Muscle layer of colon (tissue), 2 donors: ENCODE data around the gene DDX51.

Experiments used
- H3K27ac ChIP-seq: one replicate; pipeline ENCODE4 v1.7.0; 2013; ENCODE audit warnings: low read depth, mild to moderate bottlenecking, low read length, moderate library complexity
- H3K27me3 ChIP-seq, 2 donors: one replicate each; pipeline ENCODE4 v1.7.0; 2013; ENCODE audit warnings: low read length in 2 of 2, mild to moderate bottlenecking in 2 of 2; ENCODE audit not compliant: insufficient read depth in 2 of 2, control insufficient read depth in 1 of 2
- H3K36me3 ChIP-seq: one replicate; pipeline ENCODE4 v1.7.0; 2013; ENCODE audit warnings: mild to moderate bottlenecking, low read length; ENCODE audit not compliant: insufficient read depth
- H3K4me1 ChIP-seq: one replicate; pipeline ENCODE4 v1.7.0; 2013; ENCODE audit warnings: mild to moderate bottlenecking, low read length; ENCODE audit not compliant: insufficient read depth
- H3K4me3 ChIP-seq, 2 donors: one replicate each; pipeline ENCODE4 v1.7.0; 2013; ENCODE audit warnings: low read length in 2 of 2, low read depth in 1 of 2, mild to moderate bottlenecking in 1 of 2, moderate library complexity in 1 of 2
- H3K9ac ChIP-seq: one replicate; pipeline ENCODE4 v1.7.0; 2013; ENCODE audit warnings: low read length
- H3K9me3 ChIP-seq: one replicate; pipeline ENCODE4 v1.7.0; 2013; ENCODE audit warnings: mild to moderate bottlenecking, low read length
- donor health status: abdominal sarcoma.
- donor health status: Adenocarcinoma of cecum.

The DDX51 gene

DNA sequence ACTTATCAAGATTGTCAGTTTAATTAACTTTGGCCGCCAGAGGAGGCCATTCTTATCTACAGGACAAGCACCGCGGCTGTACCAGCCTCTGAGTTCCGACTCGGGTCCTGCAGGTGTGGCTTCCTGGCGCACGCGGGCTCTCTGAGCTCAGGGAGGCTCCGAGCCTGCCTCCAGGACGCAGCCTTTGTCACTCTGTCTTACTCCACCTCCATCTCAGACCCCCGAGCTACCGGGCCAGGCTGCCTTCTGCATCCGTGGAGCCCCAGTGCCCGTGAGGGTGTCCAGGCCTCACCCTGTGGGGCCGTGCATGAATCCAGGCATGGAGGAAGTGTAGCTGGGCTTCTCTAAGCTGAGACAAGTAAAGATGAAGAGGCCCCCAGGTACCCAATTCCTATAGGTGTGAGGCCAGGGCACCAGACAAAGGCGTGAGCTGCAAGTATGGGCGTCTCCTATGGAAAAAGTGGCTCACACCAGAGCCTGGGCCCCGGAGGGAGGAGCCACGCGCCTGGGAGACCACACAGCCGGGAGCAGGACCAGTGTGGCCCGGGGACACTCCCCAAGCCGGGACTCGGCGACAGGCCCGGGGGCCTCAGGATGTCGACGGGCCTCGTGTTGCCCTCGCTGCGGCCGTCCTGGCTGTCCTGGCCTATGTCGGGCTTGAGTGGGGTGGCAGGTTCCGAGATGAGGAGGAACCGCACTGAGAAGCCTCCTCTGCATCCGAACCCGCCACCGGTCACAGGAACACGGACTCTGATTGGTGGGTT is 42.9 kb upstream of the DDX51 start:
- Histone ChIP-seq H3K27ac (no peak overlapping the region), H3K36me3 (no peaks in the 10 kb centered on the region), H3K9ac (no peak overlapping the region), H3K4me1 (peaks cover 9% of the 10 kb centered on the region), H3K27me3 (no peaks in the 10 kb centered on the region), H3K4me3 (no peak overlapping the region), H3K9me3 (no peaks in the 10 kb centered on the region)

GRCh38 chr12:132186208-132186856 is 42.2 kb upstream of the DDX51 start:
- no peaks in the 10 kb centered on the region for H3K9me3 ChIP-seq
- H3K4me3 ChIP-seq = no peak overlapping the region
- H3K27ac ChIP-seq = no peak overlapping the region
- H3K4me1 ChIP-seq = peaks cover 9% of the 10 kb centered on the region
- H3K9ac ChIP-seq = no peak overlapping the region
- no peaks in the 10 kb centered on the region for H3K27me3 ChIP-seq
- H3K36me3 ChIP-seq = no peaks in the 10 kb centered on the region

GRCh38 chr12:132185705-132186104 is 41.6 kb upstream of the DDX51 start:
- no peaks in the 10 kb centered on the region for H3K27me3 ChIP-seq

DNA sequence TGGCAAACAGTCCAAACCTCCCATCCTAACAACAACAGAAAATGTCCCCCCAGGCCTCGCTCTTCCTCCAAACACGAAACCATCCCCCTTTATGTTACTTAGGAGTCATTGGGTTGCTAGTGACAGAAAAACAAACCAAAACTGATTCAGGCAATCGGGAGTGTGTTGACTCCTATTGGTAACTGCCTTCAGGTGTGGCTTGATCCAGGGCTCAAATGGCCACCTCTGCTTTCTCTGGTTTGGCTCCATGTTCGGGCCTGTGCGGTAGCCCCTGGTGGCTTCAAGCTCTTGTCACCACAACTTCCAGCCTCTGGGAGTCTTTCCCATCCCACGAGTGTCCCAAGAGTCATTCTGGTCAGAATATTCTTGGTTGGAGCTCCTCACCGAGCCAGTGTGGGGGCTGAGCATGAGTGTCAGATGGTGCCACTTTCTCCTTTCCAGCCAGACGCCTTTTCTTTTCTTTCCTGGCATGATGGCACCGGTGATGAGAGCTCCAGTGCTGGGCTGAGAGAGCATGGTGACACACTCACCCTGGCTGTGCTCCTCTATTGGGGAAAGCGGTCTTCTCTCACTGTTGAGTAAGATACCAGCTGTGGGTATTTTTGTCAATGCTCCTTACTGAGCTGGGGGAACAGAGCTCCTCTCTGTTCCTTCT is 38.7 kb upstream of the DDX51 start:
- no peaks in the 10 kb centered on the region for H3K4me1 ChIP-seq
- no peak overlapping the region for H3K27ac ChIP-seq
- peaks cover 0 to 16% of the 10 kb centered on the region in 2 donors for H3K27me3 ChIP-seq
- no peak overlapping the region for H3K9ac ChIP-seq
- H3K9me3 ChIP-seq = no peaks in the 10 kb centered on the region
- no peak overlapping the region for H3K4me3 ChIP-seq
- no peaks in the 10 kb centered on the region for H3K36me3 ChIP-seq

More at GRCh38 chr12:132185705-132186104, 41.6 kb upstream of the DDX51 start:
- H3K9ac ChIP-seq = no peak overlapping the region
- H3K27ac ChIP-seq = no peak overlapping the region
- peaks cover 6% of the 10 kb centered on the region for H3K4me1 ChIP-seq
- H3K36me3 ChIP-seq = no peaks in the 10 kb centered on the region
- H3K9me3 ChIP-seq = no peaks in the 10 kb centered on the region
- H3K4me3 ChIP-seq = no peak overlapping the region

DNA sequence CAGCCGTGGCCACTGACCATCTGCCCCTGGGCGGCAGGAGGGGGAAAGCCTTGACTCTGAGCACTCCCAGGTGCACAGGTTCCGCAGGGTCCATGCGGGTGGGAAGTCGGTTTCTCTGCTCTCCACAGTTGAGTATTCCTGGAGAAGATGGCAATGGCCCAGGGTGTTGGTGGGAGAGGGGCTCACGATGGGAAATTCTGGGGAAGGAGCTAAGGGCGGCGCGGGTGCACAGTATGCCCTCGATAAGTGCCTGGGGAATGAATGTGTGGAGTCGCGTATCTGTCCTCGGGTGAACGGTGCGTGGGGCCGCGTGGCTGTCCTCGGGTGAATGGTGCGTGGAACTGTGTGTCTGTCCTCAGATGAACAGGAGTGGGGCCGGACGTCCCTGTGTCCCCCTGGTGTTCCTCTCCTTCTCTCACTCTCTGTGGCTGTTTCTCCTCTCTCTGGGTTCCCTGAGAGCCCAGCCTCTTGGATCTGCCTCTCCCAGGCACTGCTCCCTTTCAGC is 38.1 kb upstream of the DDX51 start:
- H3K27me3 ChIP-seq = peaks cover under 1 to 18% of the 10 kb centered on the region in 2 donors
- no peaks in the 10 kb centered on the region for H3K9me3 ChIP-seq
- no peak overlapping the region for H3K27ac ChIP-seq
- H3K36me3 ChIP-seq = no peaks in the 10 kb centered on the region
- no peak overlapping the region for H3K4me3 ChIP-seq
- no peak overlapping the region for H3K9ac ChIP-seq
- no peaks in the 10 kb centered on the region for H3K4me1 ChIP-seq

DNA sequence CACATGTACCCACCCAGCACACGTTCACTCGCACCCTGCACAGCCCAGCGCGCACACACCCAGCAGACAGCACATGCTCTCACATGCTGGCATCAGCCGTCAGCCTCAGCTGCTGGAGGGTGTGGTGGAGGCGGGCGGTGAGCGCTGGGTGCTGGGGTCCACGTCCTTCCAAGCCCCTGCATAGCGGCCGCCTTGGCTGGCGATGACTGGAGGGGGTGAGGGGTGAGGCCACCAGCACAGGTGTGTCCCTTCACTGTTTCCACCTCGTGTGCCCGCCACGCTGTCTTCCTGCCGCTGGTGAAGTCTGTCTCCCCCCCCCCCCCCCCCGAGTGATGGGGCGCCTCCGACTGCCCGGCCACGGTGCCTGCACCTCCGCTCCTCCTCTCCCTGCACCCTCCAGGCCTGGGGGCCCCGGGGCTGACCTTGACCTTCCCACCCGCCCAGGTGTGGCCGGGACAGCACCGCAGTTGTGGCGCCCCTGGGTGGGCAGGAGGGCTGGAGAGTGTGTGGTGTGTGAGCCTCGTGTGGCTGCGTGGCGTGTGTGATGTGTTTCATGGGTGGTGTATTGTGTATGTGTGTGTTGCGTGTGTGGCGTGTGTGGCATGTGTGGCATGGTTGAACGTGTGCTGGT is 37.6 kb upstream of the DDX51 start:
- H3K27me3 ChIP-seq = peaks cover 6 to 23% of the 10 kb centered on the region in 2 donors
- H3K4me1 ChIP-seq = no peaks in the 10 kb centered on the region
- H3K9ac ChIP-seq = no peak overlapping the region
- H3K9me3 ChIP-seq = no peaks in the 10 kb centered on the region
- no peak overlapping the region for H3K4me3 ChIP-seq
- H3K36me3 ChIP-seq = no peaks in the 10 kb centered on the region
- no peak overlapping the region for H3K27ac ChIP-seq

DNA sequence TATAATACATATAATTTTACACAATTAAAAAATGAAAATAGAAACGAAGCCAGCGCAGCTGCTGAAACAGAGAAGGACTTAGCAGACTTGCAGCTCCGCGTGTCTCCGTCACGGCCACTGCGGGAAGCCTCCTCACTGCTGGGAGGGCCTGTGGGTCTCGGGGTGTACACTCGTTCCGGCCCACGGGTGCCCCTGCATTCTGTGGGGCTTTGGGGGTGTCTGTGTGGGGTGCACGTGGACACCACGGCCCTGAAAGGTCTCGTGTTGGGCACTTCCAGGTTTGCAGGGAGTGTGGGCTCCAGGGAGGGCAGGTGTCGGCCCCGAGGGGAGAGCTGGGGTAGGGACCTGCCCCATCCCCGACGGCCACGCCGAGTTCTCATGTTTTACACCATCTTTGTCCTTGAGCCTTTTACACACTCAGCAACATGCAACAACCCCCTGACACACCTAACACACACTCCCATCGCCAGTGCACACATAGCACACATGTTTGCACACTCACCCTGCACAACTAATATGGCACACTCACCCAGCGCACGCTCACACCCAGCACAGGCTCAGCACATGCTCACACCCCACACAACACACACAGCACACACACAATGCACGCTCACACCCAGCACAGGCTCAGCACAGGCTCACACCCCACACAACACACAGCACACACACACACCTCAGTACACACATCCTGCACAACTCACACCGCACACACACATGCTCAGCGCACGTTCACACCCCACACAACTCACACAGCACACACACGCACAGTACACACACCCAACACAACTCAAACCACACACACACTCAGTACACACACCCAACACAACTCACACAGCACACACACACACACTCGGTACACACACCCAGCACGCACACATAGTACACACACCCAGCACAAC is 36.8 kb upstream of the DDX51 start:
- Histone ChIP-seq H3K9me3 (no peaks in the 10 kb centered on the region), H3K4me1 (no peaks in the 10 kb centered on the region), H3K9ac (no peak overlapping the region), H3K36me3 (no peaks in the 10 kb centered on the region), H3K27me3 (peaks cover 6 to 31% of the 10 kb centered on the region in 2 donors), H3K4me3 (no peak overlapping the region), H3K27ac (no peak overlapping the region)

DNA sequence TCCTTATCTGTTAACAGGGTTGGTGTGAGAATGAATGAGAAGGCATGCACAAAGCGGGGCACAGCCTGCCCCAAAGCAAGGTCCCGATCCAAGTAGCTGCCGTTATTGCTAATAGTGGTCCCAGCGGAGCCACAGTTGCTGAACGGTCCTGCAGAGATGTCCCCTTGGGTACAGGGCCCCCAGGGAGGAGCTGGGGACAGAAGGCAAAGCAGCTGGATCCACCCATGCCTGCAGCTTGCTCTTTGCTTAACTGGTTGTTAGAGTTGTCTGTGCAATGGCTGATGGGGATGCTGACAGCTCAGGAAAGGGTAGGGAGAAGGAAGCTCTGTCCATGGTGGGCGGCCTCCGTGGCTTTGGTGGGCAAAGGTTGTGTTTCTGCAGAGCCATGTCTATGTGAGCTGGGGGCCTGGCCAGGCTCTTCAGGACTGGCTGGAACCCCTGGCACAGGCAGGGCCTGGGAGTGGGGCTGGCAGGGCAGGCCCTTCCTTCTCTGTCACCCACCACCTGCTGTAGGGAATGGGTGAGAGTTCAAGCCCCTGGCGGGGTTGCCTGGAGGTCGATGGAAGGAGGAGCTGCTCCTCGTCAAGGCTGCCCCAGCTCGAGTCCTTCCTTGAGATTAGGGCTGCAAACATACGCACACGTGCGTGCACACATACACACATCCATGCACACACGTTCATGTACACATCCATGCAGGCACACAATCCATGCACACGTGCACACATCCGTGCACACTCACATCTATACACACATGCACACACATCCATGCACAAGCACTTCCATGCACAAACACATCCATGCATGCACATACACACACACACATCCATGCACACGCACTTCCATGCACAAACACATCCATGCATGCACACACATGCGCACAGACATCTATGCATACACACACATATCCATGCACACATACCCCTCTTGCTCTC is 35.6 kb upstream of the DDX51 start:
- Histone ChIP-seq H3K27ac (no peak overlapping the region), H3K4me1 (no peaks in the 10 kb centered on the region), H3K27me3 (peaks cover 6 to 43% of the 10 kb centered on the region in 2 donors), H3K9ac (no peak overlapping the region), H3K9me3 (no peaks in the 10 kb centered on the region), H3K4me3 (no peak overlapping the region), H3K36me3 (no peaks in the 10 kb centered on the region)

GRCh38 chr12:132178801-132179401 is 34.8 kb upstream of the DDX51 start:
- Histone ChIP-seq H3K27me3 (peaks cover 6 to 48% of the 10 kb centered on the region in 2 donors), H3K27ac (no peak overlapping the region), H3K9ac (no peak overlapping the region), H3K4me3 (no peak overlapping the region), H3K4me1 (no peaks in the 10 kb centered on the region), H3K36me3 (no peaks in the 10 kb centered on the region), H3K9me3 (no peaks in the 10 kb centered on the region)
